GM19438 (cell line): ENCODE measurements around the gene C14orf119.
"Not testable (repeated sequence)": the region's sequence is repeated elsewhere in the genome, so short reads cannot be mapped to it uniquely, and the experiment has no call there.

Experiments
- ATAC-seq: cut with Tn5 transposase; IDR thresholded peaks from one replicate; pipeline ENCODE4 v1.9.1; 2021; ENCODE audit warnings: low read depth; ENCODE audit not compliant: unreplicated experiment

C14orf119 gene

DNA sequence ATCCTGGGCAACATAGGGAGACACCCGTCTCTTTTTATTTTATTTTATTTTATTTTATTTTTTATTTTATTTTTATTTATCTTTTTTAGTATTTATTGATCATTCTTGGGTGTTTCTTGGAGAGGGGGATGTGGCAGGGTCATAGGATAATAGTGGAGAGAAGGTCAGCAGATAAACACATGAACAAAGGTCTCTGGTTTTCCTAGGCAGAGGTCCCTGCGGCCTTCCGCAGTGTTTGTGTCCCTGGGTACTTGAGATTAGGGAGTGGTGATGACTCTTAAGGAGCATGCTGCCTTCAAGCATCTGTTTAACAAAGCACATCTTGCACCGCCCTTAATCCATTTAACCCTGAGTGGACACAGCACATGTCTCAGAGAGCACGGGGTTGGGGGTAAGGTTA is 12.3 kb downstream of the C14orf119 start:
- not testable (repeated sequence) for ATAC-seq

- not testable (repeated sequence) for ATAC-seq
These were observed 12.9 kb downstream of the C14orf119 start for GRCh38 chr14:23108169-23108568.

GRCh38 chr14:23109769-23110168 is 14.5 kb downstream of the C14orf119 start:
- no peak for ATAC-seq

- ATAC-seq = no peak
These were observed 15.5 kb downstream of the C14orf119 start for GRCh38 chr14:23110579-23111365.

GRCh38 chr14:23112359-23113178 is 17.3 kb downstream of the C14orf119 start:
- ATAC-seq = no peak

- ATAC-seq = no peak
These were observed 18.3 kb downstream of the C14orf119 start for GRCh38 chr14:23113431-23114119.

GRCh38 chr14:23114120-23114458 is 18.8 kb downstream of the C14orf119 start:
- ATAC-seq = no peak

GRCh38 chr14:23114669-23115038 is 19.3 kb downstream of the C14orf119 start:
- ATAC-seq = no peak

DNA sequence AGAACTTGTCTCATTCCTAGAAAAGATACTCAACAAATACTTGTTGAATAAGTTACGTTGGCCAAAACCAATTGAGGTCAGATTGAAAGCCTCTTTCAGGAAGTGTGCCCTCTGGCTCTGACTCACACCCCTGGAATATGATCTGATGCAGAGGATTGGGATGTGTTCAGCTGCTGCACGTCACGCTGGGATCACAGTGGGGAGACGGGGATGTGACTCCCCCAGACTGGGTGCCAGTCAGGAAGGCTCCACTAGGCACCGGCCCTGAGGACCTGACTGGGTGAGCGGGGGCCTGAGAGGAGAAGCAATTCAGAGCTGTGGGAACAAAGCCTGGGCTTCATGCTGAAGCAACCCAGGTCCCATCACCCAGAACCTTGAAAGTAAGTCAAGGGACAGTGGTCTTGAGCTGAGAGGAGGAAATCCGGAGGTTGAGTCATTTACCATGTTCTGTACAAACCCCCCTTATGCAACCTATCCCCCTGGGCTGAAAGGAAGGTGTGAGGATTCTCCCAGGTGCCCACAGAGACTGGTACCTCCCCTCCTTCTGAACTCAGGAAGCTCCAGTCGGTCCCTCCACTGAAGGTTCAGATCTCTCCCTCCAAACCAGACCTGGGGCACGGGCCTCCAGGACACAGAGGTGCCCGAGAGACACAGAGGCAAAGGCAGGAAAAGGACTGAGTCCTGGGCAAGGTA is 19.9 kb downstream of the C14orf119 start:
- no peak for ATAC-seq

GRCh38 chr14:23115918-23116317 is 20.6 kb downstream of the C14orf119 start:
- ATAC-seq = no peak

DNA sequence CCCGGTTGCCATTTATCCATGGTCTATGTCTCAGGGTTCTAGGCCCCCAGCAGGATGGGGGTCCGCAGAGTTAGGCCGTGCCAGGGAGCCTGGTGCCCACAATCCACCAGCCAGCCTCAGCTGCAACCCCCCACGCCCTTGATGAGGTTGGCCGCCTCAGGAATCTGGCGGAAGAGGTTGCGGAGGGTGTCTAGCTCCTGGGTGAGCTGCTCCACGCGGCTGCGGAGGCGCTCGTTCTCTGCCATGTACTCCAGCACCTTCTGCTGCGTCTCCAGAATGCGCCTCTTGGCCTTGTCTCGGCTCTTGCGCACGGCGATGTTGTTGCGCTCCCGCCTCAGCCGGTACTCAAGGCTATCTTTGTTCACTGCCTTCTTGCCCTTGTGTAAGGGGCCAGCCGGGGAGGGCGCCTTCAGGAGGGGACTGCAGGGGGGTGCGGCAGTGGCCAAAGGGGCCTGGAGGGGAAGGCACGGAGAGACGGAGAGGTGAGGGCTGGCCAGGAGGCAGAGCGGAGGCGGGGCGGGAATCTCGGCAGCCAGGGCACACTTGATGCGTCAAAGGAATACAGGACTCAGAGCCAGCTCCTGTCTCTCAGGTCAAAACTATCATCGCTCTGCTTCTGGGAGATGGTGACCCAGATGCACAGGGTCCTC is 22.2 kb downstream of the C14orf119 start:
- ATAC-seq = no peak

DNA sequence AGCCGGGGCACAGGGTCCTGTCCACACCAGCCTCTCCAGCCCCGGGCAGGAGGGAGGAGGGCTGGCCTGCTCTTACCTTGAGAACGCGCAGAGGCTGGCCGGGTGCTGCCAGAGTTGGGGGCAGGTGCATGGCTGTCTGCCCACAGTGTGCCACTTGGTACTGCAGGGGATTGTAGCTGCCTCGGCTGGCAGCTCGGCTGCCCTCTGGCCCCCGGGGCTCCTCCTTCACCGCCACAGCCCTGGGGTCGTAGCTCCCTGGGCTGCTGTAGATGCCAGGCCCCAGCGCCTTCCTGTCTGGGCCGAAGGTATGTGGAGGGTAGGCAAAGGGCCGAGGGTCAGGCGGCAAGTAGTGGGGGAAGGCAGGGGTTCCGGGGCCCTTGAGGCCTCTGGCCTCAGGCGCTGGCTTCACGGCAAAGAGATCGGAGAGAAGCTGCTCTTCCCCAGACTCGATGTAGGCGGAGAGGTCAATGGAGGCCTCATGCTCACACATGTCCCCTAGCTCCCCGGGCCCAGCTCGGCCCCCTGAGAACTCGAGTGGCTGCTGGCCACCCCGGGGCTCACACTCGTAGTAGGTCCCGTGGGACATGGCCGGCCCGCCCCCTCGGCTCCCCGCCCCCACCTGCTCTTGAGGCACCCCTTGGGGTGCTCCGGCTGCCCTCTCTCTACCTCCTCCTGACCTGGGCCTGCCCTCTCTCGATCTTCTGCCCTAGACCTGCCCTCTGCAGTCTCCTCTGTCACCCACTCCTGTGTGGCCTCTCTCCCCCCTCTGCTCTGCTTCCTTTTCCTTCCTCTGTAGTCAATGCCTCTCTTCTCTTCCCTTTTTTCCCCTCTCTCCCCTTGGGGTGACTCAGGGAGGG is 23.4 kb downstream of the C14orf119 start, which contains the start of gene CEBPE:
Gene CEBPE (minus strand): TSS at position 750 of the 857 bp plus-strand sequence. CDS start 164 bp downstream, at position 586.
- no peak for ATAC-seq

DNA sequence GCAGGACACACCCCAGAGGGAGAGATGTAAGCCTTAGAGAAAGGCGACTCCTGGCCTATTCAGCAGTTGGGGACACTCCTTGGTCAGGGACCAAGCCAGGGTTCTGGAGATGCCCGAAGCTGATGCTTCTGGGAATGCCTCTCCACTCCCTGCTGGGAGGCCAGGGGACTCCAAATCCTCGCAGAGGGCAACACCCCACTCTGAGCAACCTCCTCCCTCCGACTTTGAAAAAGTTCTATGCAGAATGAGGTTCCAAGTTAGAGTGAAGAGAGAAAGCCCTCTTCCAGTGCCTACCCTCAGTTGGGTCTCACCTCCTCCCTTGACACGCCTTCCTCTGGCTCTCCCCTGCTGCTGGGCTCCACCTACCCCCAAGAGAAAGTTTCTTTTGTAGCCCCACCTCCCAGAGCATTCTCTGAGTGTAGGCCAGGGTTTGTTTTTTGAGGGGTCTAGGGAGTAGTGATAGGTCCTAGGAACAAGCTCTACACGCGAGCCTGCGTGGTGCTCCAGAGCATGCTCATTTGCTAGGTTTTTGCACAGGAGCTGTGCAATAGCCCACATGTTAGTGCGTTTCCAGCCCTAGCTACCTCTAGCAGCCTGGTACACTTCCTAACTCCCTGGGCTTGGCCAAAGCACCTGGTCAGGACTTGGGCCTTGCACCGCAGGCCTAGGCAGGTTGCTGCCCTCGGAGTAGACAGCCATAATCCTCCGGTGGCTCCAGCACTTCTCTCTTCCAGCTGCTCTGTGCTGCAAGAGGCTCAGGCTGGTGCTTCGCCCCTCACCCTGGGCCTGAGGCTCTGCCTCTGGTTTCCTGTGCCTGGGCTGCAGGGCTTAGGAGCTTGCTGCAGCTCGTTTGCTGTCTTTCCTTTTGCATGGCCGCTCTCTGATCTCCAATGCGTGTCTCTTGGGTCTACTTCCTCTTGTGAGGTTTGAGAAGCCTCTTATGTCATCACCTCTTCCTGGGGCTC is 24.3 kb downstream of the C14orf119 start:
- ATAC-seq = no peak

DNA sequence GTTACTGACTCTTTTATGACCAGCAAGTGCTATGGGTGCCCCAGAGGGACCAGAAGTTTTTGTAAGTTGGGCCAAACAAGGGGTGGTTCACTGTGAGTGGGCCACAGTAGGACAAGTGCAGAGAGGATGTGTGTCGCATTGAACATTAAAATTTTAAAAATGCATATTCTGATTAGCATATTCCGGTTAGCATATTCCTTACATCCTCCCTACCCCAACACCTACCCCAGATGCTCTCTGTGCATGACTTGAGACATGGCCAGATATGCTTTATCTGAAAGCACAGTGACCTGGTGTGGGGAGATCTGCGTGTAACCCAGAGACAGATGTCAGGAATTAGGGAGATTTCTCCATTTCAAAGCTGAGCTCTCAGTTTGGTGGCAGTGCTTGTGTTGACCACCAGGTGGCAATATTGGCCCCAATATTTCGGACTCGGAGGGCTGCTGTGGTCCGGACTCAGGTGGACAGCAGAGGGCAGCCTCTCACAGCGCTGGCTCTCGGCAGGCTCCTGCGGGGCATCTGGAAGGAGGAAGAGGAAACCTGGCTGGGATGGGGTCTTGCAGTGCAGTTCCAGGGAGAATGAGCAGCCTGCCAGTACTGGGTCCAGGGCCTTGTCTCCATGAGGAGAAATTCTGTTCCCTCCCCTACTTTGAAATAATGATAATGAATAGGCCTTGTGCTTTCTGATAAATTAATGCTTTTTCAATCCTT is 25.4 kb downstream of the C14orf119 start:
- ATAC-seq = peak; percentile 73

GRCh38 chr14:23121361-23121771 is 26.1 kb downstream of the C14orf119 start:
- ATAC-seq = no peak

- ATAC-seq = no peak
These were observed 26.8 kb downstream of the C14orf119 start for GRCh38 chr14:23122086-23122485.

DNA sequence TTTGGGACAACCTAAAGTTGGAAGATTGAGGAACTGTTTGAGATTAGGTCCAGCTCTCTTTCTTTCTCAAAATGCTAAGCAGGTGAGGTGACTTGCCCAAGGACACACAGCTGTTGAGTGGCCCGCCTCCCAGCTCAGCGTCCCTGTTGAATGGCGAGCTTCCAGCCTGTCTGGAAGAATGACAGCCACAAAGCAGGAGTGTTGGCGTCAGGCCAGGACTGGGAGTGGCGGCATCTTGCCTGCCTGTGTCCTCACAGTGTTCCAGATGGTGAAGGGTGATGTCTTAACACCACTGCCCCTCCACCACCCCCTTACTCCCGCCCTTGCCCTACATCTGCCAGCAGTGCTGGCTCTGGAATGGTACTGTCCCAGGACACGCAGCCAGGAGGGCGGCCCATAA is 28.1 kb downstream of the C14orf119 start:
- no peak for ATAC-seq
